GM23248 (cell line): Measurements from ENCODE around the gene WASHC4.

ENCODE experiments used
- EZH2 ChIP-seq: fragments of 200-600 bp; sonication (generic); IDR thresholded peaks from 2 replicates; pipeline ENCODE4 v1.6.1; 2018; ENCODE audit warnings: antibody characterized with exemption, mild to moderate bottlenecking; ENCODE audit not compliant: insufficient read depth, poor library complexity, severe bottlenecking
- EZH2phosphoT487 ChIP-seq: fragments of 200-600 bp; sonication (generic); IDR thresholded peaks from 2 replicates; pipeline ENCODE4 v1.6.1; 2018; ENCODE audit warnings: antibody characterized with exemption, moderate library complexity, mild to moderate bottlenecking, low read depth; ENCODE audit not compliant: insufficient read depth

GRCh38 chr12:105090361-105090760, 17.2 kb upstream of the WASHC4 start:
- TF ChIP-seq EZH2phosphoT487 = no peak
- no peak for TF ChIP-seq EZH2
